ENCODE measurements around the gene RALGAPA2. TPM values are rescaled to one million over a fixed set of nuclear protein-coding genes. Genes with fewer than 3 reads are reported as not detected.

Gene RALGAPA2
- total RNA-seq, 4 donors from 2014 or later = 13.3 to 29.8 (median 23.6) TPM

- TF ChIP-seq CTCF (IDR thresholded peaks at IDR 0.05) (no peak), POLR2A (IDR thresholded peaks at IDR 0.05) (no peak)
- Histone ChIP-seq H3K27me3 (no peaks in the 10 kb centered on the region), H3K27ac (no peak overlapping the region), H3K9me3 (no peaks in the 10 kb centered on the region), H3K36me3 (peaks cover 0 to 75% (median 6%) of the 10 kb centered on the region in 3 donors), H3K4me1 (no peaks in the 10 kb centered on the region), H3K4me3 (no peak overlapping the region)
- DNase-seq = no peak
- 75 to 100% methylated on average over 1 of the region's 1 CpG for WGBS, 2 donors
- intact Hi-C loops (cut with DNase I) = no loop called here
Measured at GRCh38 chr20:20580139-20580538, 132.3 kb downstream of the RALGAPA2 start.

- Histone ChIP-seq H3K9me3 (no peaks in the 10 kb centered on the region), H3K4me3 (no peak overlapping the region), H3K4me1 (no peaks in the 10 kb centered on the region), H3K27ac (no peak overlapping the region), H3K27me3 (no peaks in the 10 kb centered on the region), H3K36me3 (peaks cover 0 to 75% (median 10%) of the 10 kb centered on the region in 3 donors)
- TF ChIP-seq CTCF (IDR thresholded peaks at IDR 0.05) (no peak), POLR2A (IDR thresholded peaks at IDR 0.05) (no peak)
- 80 to 82% methylated on average over 2 of the region's 2 CpGs for WGBS, 2 donors
- intact Hi-C loops (cut with DNase I) = no loop called here
- no peak for DNase-seq
Measured at GRCh38 chr20:20578838-20579237, 133.6 kb downstream of the RALGAPA2 start.

DNA sequence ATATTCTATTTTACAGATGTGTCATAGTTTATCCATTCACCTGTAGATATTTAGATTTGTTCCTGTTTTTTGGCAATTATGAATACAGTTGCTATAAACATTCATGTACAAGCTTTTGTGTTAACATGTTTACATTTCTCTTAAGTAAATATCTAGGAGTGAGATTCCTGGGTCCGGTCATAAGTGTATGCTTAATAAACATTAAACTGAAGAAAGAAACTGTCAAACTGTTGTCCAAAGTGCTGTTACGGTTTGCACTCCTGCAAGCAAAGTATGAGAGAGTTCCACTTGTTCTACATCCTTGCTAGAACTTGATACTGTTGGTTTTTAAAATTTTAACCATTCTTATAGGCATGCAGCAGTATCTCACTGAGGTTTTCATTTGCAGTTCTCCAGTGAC is 138.6 kb downstream of the RALGAPA2 start:
- Histone ChIP-seq H3K27ac (no peak overlapping the region), H3K36me3 (peaks cover 0 to 66% (median 26%) of the 10 kb centered on the region in 3 donors), H3K4me1 (no peaks in the 10 kb centered on the region), H3K9me3 (no peaks in the 10 kb centered on the region), H3K27me3 (no peaks in the 10 kb centered on the region), H3K4me3 (no peak overlapping the region)
- 75 to 76% methylated on average over 2 of the region's 2 CpGs for WGBS, 2 donors
- intact Hi-C loops (cut with DNase I) = no loop called here
- TF ChIP-seq CTCF (IDR thresholded peaks at IDR 0.05) (no peak), POLR2A (IDR thresholded peaks at IDR 0.05) (no peak)
- DNase-seq = no peak

DNA sequence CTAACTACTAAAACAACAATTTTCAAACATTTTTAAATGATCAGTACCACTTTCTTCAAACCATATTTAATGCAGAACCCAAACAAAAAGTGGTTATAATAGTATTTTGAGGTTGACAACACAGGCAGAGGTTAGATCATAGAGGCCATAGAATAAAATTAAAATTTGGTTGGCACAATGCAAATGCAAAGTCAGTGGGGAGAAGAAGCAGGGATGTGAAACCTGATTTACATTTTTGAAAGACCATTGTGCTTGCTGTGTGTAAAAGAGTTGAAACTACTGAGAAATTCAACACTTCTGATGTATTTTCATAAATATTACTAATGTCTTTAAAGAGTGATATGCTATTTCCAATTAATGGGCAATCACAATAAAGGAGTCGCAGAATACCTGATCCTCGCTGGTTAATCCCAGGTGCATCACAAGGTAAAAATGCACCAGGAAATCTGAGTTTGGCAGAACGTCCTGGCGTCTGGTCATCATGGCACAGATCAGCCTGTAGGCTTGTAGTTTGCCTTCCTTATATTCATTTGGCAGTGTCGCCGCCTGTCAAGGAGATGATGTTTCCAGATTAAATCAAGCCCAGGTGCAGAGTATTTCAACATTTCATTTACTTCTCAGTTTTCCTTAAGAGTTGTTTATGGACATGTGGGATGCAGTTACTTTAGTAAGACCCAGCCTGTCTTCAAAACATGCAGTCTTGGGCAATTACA is 141.2 kb downstream of the RALGAPA2 start:
- H3K4me3 ChIP-seq = no peak overlapping the region
- 77 to 87% methylated on average over 6 of the region's 6 CpGs for WGBS, 2 donors
- no peaks in the 10 kb centered on the region for H3K27me3 ChIP-seq
- H3K36me3 ChIP-seq = peaks cover 0 to 64% (median 26%) of the 10 kb centered on the region in 3 donors
- DNase-seq = no peak
- H3K9me3 ChIP-seq = no peaks in the 10 kb centered on the region
- intact Hi-C loops (cut with DNase I) = no loop called here
- no peak for TF ChIP-seq POLR2A (IDR thresholded peaks at IDR 0.05)
- TF ChIP-seq CTCF (IDR thresholded peaks at IDR 0.05) = no peak
- H3K27ac ChIP-seq = no peak overlapping the region
- no peaks in the 10 kb centered on the region for H3K4me1 ChIP-seq

GRCh38 chr20:20568604-20569205 is 143.7 kb downstream of the RALGAPA2 start:
- no peaks in the 10 kb centered on the region for H3K4me1 ChIP-seq
- no peak for DNase-seq
- H3K36me3 ChIP-seq = peaks cover 0 to 57% (median 15%) of the 10 kb centered on the region in 3 donors
- intact Hi-C loops (cut with DNase I) = loop anchor here (10.0 kb wide), 1 partner anchor 204 kb away; the partner anchor contains the start of gene INSM1
- H3K27me3 ChIP-seq = no peaks in the 10 kb centered on the region
- H3K27ac ChIP-seq = no peak overlapping the region
- 23 to 24% methylated on average over 3 of the region's 3 CpGs for WGBS, 2 donors
- no peaks in the 10 kb centered on the region for H3K9me3 ChIP-seq
- TF ChIP-seq POLR2A (IDR thresholded peaks at IDR 0.05) (no peak), CTCF (IDR thresholded peaks at IDR 0.05) (peak; percentile 43 to 79 (median 67))
- no peak overlapping the region for H3K4me3 ChIP-seq
